Retinal pigment epithelial cell (primary cell): ENCODE data around the gene SGTA.
"Not testable (repeated sequence)": the region's sequence is repeated elsewhere in the genome, so short reads cannot be mapped to it uniquely, and the experiment has no call there.

Experiments
- DNase-seq: peaks from one replicate; pipeline ENCODE4 v3.0.0-alpha.2; 2010; ENCODE audit warnings: low read depth
- H3K4me3 ChIP-seq: 2 replicates; pipeline ENCODE4 v1.5.1; 2011; ENCODE audit warnings: mild to moderate bottlenecking, low read length, control low read depth, moderate library complexity
- CTCF ChIP-seq: conservative IDR thresholded peaks from 2 replicates; pipeline ENCODE4 v1.5.1; 2011; ENCODE audit warnings: low read depth, low read length, control low read depth, inconsistent platforms

SGTA gene

GRCh38 chr19:2819540-2820111 lies 36.6 kb upstream of the SGTA start, which contains the start of gene ZNF554:
Gene ZNF554, plus strand, starts transcription at chr19:2819868. Its CDS starts 204 bp downstream, at chr19:2820072.
- peak; percentile 75 for DNase-seq
- peak within 1 kb of the TSS; percentile 71 for H3K4me3 ChIP-seq
- TF ChIP-seq CTCF, result peak; percentile 95

- DNase-seq, result not testable (repeated sequence)
These were observed 34.3 kb upstream of the SGTA start for GRCh38 chr19:2817237-2817829.

GRCh38 chr19:2816641-2817040 lies 33.6 kb upstream of the SGTA start:
- H3K4me3 ChIP-seq, result no peak overlapping the region
- no peak for TF ChIP-seq CTCF
- DNase-seq, result no peak

More at GRCh38 chr19:2817237-2817829, 34.3 kb upstream of the SGTA start:
- not testable (repeated sequence) for H3K4me3 ChIP-seq

- no peak for TF ChIP-seq CTCF
- no peak overlapping the region for H3K4me3 ChIP-seq
- DNase-seq, result no peak
These were observed 32.9 kb upstream of the SGTA start for GRCh38 chr19:2815923-2816322.

- DNase-seq, result no peak
- H3K4me3 ChIP-seq, result no peak overlapping the region
- TF ChIP-seq CTCF, result no peak
These were observed 32.1 kb upstream of the SGTA start for GRCh38 chr19:2815191-2815614.

- DNase-seq, result no peak
- no peak overlapping the region for H3K4me3 ChIP-seq
- no peak for TF ChIP-seq CTCF
These were observed 31.4 kb upstream of the SGTA start for GRCh38 chr19:2814426-2814825.

- no peak overlapping the region for H3K4me3 ChIP-seq
- no peak for DNase-seq
- no peak for TF ChIP-seq CTCF
These were observed 30.4 kb upstream of the SGTA start for GRCh38 chr19:2813235-2814160.
